ENCODE results near the gene ATP6V1G2. TPM values are rescaled to one million over a fixed set of nuclear protein-coding genes. Genes with fewer than 3 reads are reported as not detected.

ATP6V1G2 gene
- total RNA-seq: 1.2 and 2.7 TPM in 2 replicates

DNA sequence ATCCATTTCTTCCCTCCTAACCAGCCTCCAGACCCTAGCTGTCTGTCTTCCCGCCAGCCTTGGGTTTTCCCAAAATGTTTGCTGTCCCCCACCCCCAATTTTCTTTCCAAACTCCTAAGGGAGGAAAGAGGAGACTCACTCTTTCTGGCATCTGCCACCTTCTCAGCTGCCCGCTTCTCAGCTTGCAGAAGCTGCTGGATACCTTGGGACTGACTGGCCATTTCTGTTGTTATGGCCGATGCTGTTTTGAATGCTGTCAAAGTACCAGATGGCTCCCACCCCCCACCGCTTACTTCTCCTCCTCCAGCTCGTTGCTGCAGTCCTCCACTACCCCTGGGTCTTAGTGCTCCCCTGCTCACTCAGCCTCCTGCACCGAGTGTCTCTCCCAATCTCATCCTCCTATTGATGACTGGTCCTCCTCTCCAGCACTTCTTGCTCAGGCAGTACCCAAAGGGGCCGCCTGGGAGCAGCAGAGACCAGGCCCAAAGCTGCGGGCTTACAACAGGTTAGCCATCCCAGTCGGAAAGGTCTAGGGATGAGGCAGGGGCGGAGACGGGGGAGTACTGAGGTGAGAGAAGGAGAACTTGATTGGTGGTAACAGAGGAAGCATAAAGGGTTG, at the start of gene ATP6V1G2:
TSS of gene ATP6V1G2 (minus strand) at position 270 of the 619 bp plus-strand sequence. CDS start at position 221, 49 bp downstream.

DNA sequence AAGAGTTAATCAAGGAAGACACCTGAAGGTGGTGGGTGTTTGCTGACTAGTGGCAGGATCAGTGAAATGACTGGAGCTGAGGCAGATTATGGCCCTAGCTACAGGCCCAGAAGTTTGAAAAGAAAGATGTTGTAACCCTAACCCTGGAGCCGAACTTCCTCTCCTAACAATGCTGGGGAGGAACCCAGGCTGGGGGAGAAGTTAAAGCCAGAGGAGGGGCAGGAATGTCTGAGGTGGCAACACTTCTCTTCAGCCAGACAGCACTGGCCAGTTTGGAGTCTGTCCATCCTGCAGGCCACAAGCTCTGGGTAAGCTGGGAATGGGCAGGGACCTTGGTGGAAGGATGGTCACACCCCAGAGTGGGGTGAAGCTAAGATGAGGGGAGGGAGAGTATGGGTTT, 39.6 kb upstream of the ATP6V1G2 start, which contains the start of gene LST1:
TSS of gene LST1 (plus strand) at position 270 of the 400 bp plus-strand sequence. CDS start 1,023 bp downstream, outside the sequence.

GRCh38 chr6:31582230-31582643, 35.8 kb upstream of the ATP6V1G2 start, which contains the start of gene LTB:
Gene LTB, minus strand, starts transcription at chr6:31582424. Its CDS starts 7 bp downstream, at chr6:31582417.

DNA sequence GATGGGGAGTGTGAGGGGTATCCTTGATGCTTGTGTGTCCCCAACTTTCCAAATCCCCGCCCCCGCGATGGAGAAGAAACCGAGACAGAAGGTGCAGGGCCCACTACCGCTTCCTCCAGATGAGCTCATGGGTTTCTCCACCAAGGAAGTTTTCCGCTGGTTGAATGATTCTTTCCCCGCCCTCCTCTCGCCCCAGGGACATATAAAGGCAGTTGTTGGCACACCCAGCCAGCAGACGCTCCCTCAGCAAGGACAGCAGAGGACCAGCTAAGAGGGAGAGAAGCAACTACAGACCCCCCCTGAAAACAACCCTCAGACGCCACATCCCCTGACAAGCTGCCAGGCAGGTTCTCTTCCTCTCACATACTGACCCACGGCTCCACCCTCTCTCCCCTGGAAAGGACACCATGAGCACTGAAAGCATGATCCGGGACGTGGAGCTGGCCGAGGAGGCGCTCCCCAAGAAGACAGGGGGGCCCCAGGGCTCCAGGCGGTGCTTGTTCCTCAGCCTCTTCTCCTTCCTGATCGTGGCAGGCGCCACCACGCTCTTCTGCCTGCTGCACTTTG, 29.0 kb upstream of the ATP6V1G2 start, which contains the start of gene TNF:
TSS of gene TNF (plus strand) at position 231 of the 567 bp plus-strand sequence. CDS start at position 408, 177 bp downstream.

GRCh38 chr6:31572041-31572911, 25.9 kb upstream of the ATP6V1G2 start, which contains the start of gene LTA:
Gene LTA, plus strand, starts transcription at chr6:31572289. Its CDS starts 454 bp downstream, at chr6:31572743.

DNA sequence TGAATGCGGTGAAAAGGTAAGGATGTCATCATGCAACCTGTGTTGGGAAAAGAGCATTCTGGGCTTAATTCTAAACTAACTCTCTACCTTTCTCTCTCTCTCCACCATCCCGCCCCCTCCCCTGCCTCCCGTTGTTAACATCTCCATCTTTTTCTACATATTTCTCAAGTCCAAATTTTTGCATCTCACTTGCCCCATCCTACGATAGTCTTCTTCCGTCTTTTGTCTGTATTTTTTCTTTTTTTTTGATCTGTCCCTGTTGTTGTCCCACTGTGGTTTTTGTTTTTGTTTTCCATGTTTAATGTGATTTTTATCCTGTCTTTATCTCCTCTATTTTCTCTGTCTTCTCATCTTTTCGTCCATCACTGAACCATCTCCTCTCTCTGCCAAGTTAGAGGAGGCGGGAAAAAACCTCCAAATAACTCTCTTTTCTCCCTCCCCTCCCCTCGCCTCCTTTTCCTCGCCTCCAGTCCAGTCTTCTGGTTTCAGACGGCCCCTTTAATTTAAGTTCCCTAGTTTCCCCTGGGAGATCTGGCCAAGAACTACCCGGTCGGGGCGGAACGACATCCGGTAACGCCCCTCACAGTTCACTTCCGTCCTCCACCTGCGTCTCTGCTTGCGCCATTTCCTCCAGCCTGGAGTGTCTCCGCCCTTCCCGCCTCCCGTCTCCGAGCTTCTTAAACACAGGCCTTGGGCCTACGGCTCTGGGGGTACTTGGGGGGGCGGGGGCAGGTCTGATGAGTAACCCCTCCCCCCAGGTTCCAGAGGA, 734 bp upstream of the ATP6V1G2 start, which contains the start of gene NFKBIL1:
TSS of gene NFKBIL1 (plus strand) at position 651 of the 769 bp plus-strand sequence. CDS start at position 738, 87 bp downstream.

DNA sequence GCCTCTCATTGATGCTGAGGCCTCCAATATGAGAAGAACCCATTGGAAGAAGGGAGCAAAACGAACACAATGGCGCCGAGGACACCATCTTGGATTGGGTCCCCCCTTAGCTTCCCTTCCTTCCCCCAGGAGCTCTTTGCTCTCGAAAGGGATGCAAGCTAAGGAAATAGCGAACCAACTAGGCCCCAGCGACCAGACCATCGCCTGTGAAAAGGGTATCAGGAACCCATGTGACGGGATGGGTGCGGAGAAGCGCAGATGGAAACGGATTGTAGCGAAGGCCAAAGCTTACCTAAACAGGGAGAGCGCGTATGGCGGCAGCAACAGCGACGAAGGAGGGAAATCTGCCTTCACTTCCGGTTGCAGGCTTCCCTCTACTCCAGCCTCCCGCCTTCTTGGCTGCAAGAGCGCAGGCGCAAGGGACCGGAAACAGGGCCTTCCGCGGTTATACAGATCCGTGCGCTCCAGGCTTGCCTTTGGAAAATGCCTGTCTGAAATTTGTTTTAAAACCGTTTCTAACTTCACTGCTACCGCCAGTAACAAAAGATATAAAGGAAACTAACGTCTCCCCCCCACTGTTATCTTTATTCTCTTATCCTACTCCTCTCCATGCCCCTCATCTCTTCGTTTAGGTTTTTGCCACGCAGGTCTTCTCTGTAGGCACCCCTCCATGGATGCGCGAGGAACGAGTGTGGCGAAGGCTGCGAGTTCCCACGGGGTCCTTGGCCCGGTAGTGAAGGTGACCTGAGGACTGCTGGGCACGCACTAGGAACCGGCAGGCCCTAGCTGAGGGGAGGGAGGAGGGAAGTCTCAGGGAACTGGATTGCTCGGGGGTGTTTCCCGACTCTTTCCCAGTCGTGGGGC, 4.5 kb downstream of the ATP6V1G2 start, which contains the start of gene DDX39B:
TSS of gene DDX39B (minus strand) at position 346 of the 864 bp plus-strand sequence. CDS start 1,471 bp downstream, outside the sequence.

GRCh38 chr6:31528821-31529328, 17.5 kb downstream of the ATP6V1G2 start, which contains the start of gene MCCD1:
Gene MCCD1, plus strand, starts transcription at chr6:31528962. Its CDS starts 53 bp downstream, at chr6:31529015.

GRCh38 chr6:31497531-31498476, 48.6 kb downstream of the ATP6V1G2 start, which contains the start of gene MICB:
Gene MICB, plus strand, starts transcription at chr6:31498145. Its CDS starts 49 bp downstream, at chr6:31498194.

Other genes with a start within 250 kb of the ATP6V1G2 start
- 39.8 and 53.1 TPM in 2 replicates for gene HLA-B, start 189.4 kb downstream of the ATP6V1G2 start, total RNA-seq
- gene MICA, start 143.0 kb downstream of the ATP6V1G2 start, total RNA-seq: 106 and 108 TPM in 2 replicates
- gene MICB, start 48.5 kb downstream of the ATP6V1G2 start, total RNA-seq: 22.4 and 24.2 TPM in 2 replicates
- not detected in 2 replicates for gene MCCD1, start 17.6 kb downstream of the ATP6V1G2 start, total RNA-seq
- 498 and 551 TPM in 2 replicates for gene DDX39B, start 4.6 kb downstream of the ATP6V1G2 start, total RNA-seq
- gene NFKBIL1, start 1.0 kb upstream of the ATP6V1G2 start, total RNA-seq: 17.7 and 19.9 TPM in 2 replicates
- gene LTA, start 25.7 kb upstream of the ATP6V1G2 start, total RNA-seq: not detected in 2 replicates
- gene TNF, start 29.0 kb upstream of the ATP6V1G2 start, total RNA-seq: not detected in 2 replicates
- gene LTB, start 35.8 kb upstream of the ATP6V1G2 start, total RNA-seq: not detected in 2 replicates
- not detected in 2 replicates for gene LST1, start 39.7 kb upstream of the ATP6V1G2 start, total RNA-seq
- not detected in 2 replicates for gene NCR3, start 46.4 kb upstream of the ATP6V1G2 start, total RNA-seq
- 0.15 TPM in 1 of 2 replicates, not detected in the other for gene AIF1, start 68.6 kb upstream of the ATP6V1G2 start, total RNA-seq
- 103 and 107 TPM in 2 replicates for gene PRRC2A, start 74.1 kb upstream of the ATP6V1G2 start, total RNA-seq
- 265 and 271 TPM in 2 replicates for gene BAG6, start 106.1 kb upstream of the ATP6V1G2 start, total RNA-seq
- 2.9 and 3.6 TPM in 2 replicates for gene APOM, start 109.3 kb upstream of the ATP6V1G2 start, total RNA-seq
- gene C6orf47, start 114.2 kb upstream of the ATP6V1G2 start, total RNA-seq: 15.6 and 17.7 TPM in 2 replicates
- 14.0 and 14.4 TPM in 2 replicates for gene GPANK1, start 118.4 kb upstream of the ATP6V1G2 start, total RNA-seq
- gene CSNK2B, start 119.5 kb upstream of the ATP6V1G2 start, total RNA-seq: 316 and 357 TPM in 2 replicates
- 0.84 and 1.3 TPM in 2 replicates for gene LY6G5B, start 123.4 kb upstream of the ATP6V1G2 start, total RNA-seq
- gene LY6G5C, start 134.5 kb upstream of the ATP6V1G2 start, total RNA-seq: 1.0 and 2.2 TPM in 2 replicates
- 23.5 and 25.1 TPM in 2 replicates for gene ABHD16A, start 156.7 kb upstream of the ATP6V1G2 start, total RNA-seq
- not detected in 2 replicates for gene LY6G6F, start 160.3 kb upstream of the ATP6V1G2 start, total RNA-seq
- gene LY6G6D, start 168.7 kb upstream of the ATP6V1G2 start, total RNA-seq: not detected in 2 replicates
- not detected in 2 replicates for gene LY6G6C, start 175.1 kb upstream of the ATP6V1G2 start, total RNA-seq
- not detected in 2 replicates for gene MPIG6B, start 176.8 kb upstream of the ATP6V1G2 start, total RNA-seq
- 56.0 and 63.8 TPM in 2 replicates for gene DDAH2, start 182.7 kb upstream of the ATP6V1G2 start, total RNA-seq
- gene CLIC1, start 189.9 kb upstream of the ATP6V1G2 start, total RNA-seq: 974 and 1,027 TPM in 2 replicates
- 10.9 and 15.5 TPM in 2 replicates for gene MSH5, start 193.4 kb upstream of the ATP6V1G2 start, total RNA-seq
- 3.2 and 5.8 TPM in 2 replicates for gene SAPCD1, start 216.0 kb upstream of the ATP6V1G2 start, total RNA-seq
- 0.45 and 0.67 TPM in 2 replicates for gene VWA7, start 230.7 kb upstream of the ATP6V1G2 start, total RNA-seq
- gene VARS1, start 249.1 kb upstream of the ATP6V1G2 start, total RNA-seq: 90.6 and 111 TPM in 2 replicates